Calu3 (cell line): Measurements from ENCODE around the gene BRD3. TPM values are rescaled to one million over a fixed set of nuclear protein-coding genes. Genes with fewer than 3 reads are reported as not detected.

ENCODE experiments used
- BruUV-seq: library from RNA; stranded (reverse); fragments of 400-500 nt; replicated peaks from 2 replicates; lab custom pipeline; 2021; lab: Mats Ljungman, UMichigan
- CTCF ChIA-PET: fragments of 300-600 bp; sonication (Branson Sonifier 250); formaldehyde crosslinking; loops from one replicate; lab custom pipeline; 2022; ENCODE audit warnings: antibody characterized with exemption; lab: Charles Lee
- DNase-seq: peaks from one replicate; pipeline ENCODE4 v3.0.0; 2022
- H3K27ac Mint-ChIP-seq: one replicate; pipeline ENCODE4 v1.8.0; 2022; ENCODE audit warnings: mixed read lengths; ENCODE audit not compliant: unreplicated experiment
- H3K27me3 Mint-ChIP-seq: one replicate; pipeline ENCODE4 v1.8.0; 2022; ENCODE audit warnings: mixed read lengths; ENCODE audit not compliant: unreplicated experiment
- H3K36me3 Mint-ChIP-seq: one replicate; pipeline ENCODE4 v1.8.0; 2022; ENCODE audit warnings: mild to moderate bottlenecking, moderate library complexity, mixed read lengths; ENCODE audit not compliant: insufficient read depth, unreplicated experiment
- H3K4me1 Mint-ChIP-seq: one replicate; pipeline ENCODE4 v1.8.0; 2022; ENCODE audit warnings: mild to moderate bottlenecking, low read depth, mixed read lengths; ENCODE audit not compliant: unreplicated experiment
- H3K4me3 Mint-ChIP-seq: one replicate; pipeline ENCODE4 v1.8.0; 2022; ENCODE audit warnings: mild to moderate bottlenecking, low read depth, moderate library complexity, mixed read lengths; ENCODE audit not compliant: unreplicated experiment
- H3K9me3 Mint-ChIP-seq: one replicate; pipeline ENCODE4 v1.8.0; 2022; ENCODE audit warnings: low read depth, mixed read lengths; ENCODE audit not compliant: unreplicated experiment
- intact Hi-C: fragments of 100-400 bp; cut with micrococcal nuclease; formaldehyde crosslinking; loops from one replicate; pipeline ENCODE4 v1.10.0; 2022; ENCODE audit not compliant: unreplicated experiment
- total RNA-seq: library from RNA; stranded (reverse); gene quantifications from 2 replicates; pipeline ENCODE4 v1.2.3, GENCODE V29; 2022
- TF ChIP-seq, protein P1 (sequence below): fragments of 200-600 bp; IDR thresholded peaks from one replicate; pipeline ENCODE4 v1.8.0; 2022; ENCODE audit warnings: antibody characterized with exemption; ENCODE audit not compliant: unreplicated experiment

BRD3 gene
- total RNA-seq, 1 experiment from 2014 or later: 30.8 TPM

DNA sequence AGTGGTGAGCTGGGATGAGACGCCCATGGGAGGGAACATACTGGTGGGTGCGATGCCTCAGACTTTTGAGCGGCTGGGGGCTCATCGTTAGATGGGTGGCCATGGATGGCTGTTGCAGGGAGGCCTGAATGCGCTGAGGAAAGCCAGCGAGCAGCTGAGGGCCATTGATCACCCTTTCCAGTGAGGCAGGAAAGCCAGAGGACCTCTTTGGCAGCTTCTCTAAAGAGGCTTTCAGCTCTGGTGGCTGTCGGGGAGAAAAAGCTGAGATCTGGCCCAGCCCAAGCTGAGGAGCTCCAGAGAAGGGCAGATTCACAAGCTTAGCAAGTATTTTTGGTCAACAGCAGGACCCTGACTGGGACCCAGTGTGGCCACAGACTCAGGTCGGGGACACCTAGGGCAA is 62.4 kb downstream of the BRD3 start:
- TF ChIP-seq, protein P1, sequence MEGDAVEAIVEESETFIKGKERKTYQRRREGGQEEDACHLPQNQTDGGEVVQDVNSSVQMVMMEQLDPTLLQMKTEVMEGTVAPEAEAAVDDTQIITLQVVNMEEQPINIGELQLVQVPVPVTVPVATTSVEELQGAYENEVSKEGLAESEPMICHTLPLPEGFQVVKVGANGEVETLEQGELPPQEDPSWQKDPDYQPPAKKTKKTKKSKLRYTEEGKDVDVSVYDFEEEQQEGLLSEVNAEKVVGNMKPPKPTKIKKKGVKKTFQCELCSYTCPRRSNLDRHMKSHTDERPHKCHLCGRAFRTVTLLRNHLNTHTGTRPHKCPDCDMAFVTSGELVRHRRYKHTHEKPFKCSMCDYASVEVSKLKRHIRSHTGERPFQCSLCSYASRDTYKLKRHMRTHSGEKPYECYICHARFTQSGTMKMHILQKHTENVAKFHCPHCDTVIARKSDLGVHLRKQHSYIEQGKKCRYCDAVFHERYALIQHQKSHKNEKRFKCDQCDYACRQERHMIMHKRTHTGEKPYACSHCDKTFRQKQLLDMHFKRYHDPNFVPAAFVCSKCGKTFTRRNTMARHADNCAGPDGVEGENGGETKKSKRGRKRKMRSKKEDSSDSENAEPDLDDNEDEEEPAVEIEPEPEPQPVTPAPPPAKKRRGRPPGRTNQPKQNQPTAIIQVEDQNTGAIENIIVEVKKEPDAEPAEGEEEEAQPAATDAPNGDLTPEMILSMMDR: no peak
- intact Hi-C loops: no loop called here
- Mint-ChIP-seq H3K27me3 (peaks cover 47% of the 10 kb centered on the region), H3K4me1 (no peaks in the 10 kb centered on the region), H3K9me3 (no peaks in the 10 kb centered on the region), H3K4me3 (no peak overlapping the region), H3K27ac (no peak overlapping the region), H3K36me3 (no peaks in the 10 kb centered on the region)
- no peak for DNase-seq
- CTCF ChIA-PET: no interaction called here
- BruUV-seq: no TSS peak

DNA sequence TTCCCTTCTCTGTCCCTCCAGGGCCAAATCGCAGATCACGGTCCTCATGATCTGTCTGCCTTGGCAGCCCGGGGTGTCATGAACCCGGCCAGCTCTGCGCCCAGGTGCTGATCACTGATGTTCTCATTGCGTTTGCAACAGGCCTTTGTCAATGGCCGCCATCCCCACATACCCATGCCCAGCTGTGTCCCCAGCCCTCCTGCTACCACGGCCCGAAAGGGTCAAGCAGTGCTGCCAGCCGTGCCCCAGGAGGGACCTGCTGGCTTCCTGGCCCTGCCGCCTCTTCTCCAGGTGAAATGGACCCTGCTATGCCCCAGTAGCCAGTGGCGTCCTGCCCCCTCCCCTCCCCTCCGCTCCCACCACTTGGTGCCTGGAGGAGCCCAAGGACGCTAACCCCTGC is 62.9 kb downstream of the BRD3 start:
- no peak overlapping the region for H3K27ac Mint-ChIP-seq
- intact Hi-C loops: no loop called here
- H3K4me1 Mint-ChIP-seq: no peaks in the 10 kb centered on the region
- CTCF ChIA-PET: no interaction called here
- H3K4me3 Mint-ChIP-seq: no peak overlapping the region
- H3K36me3 Mint-ChIP-seq: no peaks in the 10 kb centered on the region
- TF ChIP-seq, protein P1: no peak
- no peak for DNase-seq
- H3K27me3 Mint-ChIP-seq: peaks cover 47% of the 10 kb centered on the region
- BruUV-seq: no TSS peak
- no peaks in the 10 kb centered on the region for H3K9me3 Mint-ChIP-seq

DNA sequence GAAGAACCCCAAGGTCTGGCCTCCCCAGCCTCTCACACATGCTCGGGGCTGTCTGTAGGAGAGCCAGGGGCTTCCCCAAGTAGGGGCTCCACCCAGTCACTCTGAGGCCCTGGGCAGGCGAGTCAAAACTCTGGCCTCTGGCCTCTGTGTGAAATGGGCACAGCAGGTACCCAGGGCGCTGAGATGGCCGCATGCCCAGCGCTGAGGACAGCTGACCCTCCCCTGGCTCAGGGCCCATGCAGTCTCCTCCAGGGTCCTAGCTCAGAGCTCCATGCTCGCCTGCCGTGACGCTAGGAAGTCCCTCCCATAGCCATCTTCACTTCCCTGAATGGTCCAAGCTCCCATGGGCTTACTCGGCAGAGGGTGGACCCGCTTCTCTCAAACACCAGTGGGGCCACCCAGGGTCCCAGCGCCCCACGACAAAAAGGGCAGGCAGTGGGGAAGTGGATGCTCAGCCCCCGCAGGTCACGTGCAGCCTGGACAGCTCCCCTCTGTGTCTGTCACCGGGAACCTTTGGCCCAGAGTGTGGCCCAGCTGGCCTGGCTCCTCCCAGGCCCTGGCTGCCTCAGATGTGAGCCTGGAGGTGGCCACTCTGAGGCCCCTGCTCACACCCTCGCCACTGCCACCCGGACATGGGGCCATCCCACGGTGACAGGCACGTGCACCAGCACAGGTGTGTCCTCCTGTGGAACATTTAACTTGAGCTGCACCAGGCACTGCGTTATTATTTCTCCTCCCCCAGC is 63.5 kb downstream of the BRD3 start:
- no peak for DNase-seq
- BruUV-seq: no TSS peak

DNA sequence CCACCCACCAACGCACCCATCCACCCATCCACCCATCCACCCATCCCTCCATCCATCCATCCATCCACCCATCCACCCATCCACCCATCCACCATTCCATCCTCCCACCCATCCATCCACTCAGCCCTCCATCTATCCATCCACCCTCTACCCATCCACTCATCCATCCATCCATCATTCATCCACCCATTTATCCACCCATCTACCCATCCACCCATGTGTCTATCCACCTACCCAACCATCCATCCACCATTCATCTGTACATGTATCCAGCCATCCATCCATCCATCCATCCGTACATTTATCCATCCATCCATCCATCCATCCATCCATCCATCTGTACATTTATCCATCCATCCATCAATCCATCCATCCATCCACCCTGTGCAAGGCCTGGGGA is 64.6 kb downstream of the BRD3 start:
- H3K27me3 Mint-ChIP-seq: peaks cover 47% of the 10 kb centered on the region
- BruUV-seq: no TSS peak
- H3K9me3 Mint-ChIP-seq: no peaks in the 10 kb centered on the region
- no peak overlapping the region for H3K27ac Mint-ChIP-seq
- intact Hi-C loops: no loop called here
- H3K4me3 Mint-ChIP-seq: no peak overlapping the region
- TF ChIP-seq, protein P1: no peak
- no peaks in the 10 kb centered on the region for H3K4me1 Mint-ChIP-seq
- no peaks in the 10 kb centered on the region for H3K36me3 Mint-ChIP-seq
- DNase-seq: no peak
- CTCF ChIA-PET: no interaction called here

More for the DNA sequence above, 63.5 kb downstream of the BRD3 start:
- Mint-ChIP-seq H3K4me1 (no peaks in the 10 kb centered on the region), H3K9me3 (no peaks in the 10 kb centered on the region), H3K27me3 (peaks cover 47% of the 10 kb centered on the region), H3K27ac (no peak overlapping the region), H3K4me3 (no peak overlapping the region), H3K36me3 (no peaks in the 10 kb centered on the region)
- intact Hi-C loops: no loop called here
- CTCF ChIA-PET: no interaction called here
- TF ChIP-seq, protein P1: no peak
